ENCODE data around the gene HNRNPAB.
"Not testable (repeated sequence)": the region's sequence is repeated elsewhere in the genome, so short reads cannot be mapped to it uniquely, and the experiment has no call there.

HNRNPAB gene

DNA sequence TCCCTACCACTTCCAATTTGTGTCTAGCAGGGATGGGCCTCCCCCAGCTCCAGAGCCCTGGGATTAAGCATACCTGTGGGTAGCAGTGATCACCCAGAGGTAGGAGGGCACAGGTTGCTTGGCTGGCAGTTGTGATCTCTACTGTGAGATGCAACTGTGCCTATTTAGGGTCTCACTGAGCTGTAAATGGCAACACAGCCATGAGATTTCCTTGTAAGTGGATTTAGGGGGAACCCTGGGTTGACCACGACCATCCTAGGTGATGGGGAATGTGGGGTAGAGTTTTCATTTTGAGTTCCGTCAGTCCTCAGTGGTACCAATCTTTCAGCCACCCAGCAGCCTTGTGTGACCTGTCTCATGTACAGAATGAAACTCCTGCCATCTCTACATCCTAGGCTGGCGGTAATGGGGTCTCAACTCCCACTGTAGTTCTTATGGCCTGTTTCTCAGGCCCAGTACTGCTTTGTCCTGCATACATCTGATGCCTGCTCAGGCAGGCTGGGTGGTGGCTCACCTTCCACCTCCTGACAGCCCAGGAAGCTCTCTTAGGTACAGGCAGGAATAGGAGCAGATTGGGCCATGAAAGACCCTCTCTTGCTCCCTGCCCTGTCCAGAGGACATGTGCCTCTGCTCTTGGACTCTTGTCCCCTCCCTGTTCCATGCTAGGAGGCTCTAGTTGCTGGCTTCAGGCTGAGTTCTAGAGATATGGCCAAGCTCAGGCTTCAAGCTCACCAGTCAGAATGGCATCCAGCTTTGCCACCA lies 8.1 kb downstream of the HNRNPAB start:
- no peak for DNase-seq (ENCODE audit: low read depth in 2 of 2)

- no peak for DNase-seq (ENCODE audit: low read depth in 2 of 2)
Observed at GRCh38 chr5:178213003-178213461, 8.7 kb downstream of the HNRNPAB start.

GRCh38 chr5:178213748-178214151 lies 9.4 kb downstream of the HNRNPAB start:
- DNase-seq (ENCODE audit: low read depth in 2 of 2) = no peak

- no peak for DNase-seq (ENCODE audit: low read depth in 2 of 2)
Observed at GRCh38 chr5:178214160-178214803, 9.9 kb downstream of the HNRNPAB start.

GRCh38 chr5:178215280-178216002 lies 11.1 kb downstream of the HNRNPAB start:
- no peak for DNase-seq (ENCODE audit: low read depth in 2 of 2)

DNA sequence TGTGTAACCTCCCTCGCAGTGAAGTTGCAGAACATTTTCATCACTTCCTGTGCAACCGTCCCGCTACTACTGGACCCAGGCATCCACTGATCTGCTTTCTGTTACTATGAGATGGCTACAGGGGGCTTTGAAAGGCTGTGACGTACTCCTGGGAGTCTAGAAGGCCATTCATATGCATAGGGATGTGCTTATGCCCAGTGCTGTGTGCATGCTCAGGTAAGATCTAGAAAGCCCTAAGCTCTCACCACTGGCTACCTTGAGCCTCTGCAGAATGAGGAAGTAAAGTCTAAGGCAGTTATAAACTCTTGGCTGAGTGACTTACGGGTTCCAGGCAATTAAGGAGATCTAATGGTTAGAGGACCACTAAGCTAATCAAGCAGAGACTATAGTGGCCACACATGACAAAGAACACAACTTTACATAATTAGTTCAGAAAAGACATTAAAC lies 11.8 kb downstream of the HNRNPAB start:
- DNase-seq (ENCODE audit: low read depth in 2 of 2) = no peak

DNA sequence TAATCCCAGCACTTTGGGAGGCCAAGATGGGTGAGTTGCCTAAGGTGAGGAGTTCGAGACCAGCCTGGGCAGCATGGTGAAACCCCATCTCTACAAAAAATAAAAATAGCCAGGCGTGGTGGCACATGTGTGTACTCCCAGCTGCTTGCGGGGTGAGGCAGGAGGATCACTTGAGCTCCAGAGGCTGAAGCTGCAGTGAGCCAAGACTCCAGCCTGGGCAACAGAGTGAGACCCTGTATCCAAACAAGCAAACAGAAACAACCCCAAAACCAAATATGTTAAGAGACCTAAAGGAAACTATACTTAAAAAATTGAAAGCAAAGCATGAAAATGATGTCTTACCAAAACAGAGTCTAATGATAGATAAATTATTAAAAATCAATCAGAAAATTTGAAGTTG lies 12.4 kb downstream of the HNRNPAB start:
- no peak for DNase-seq (ENCODE audit: low read depth in 2 of 2)

GRCh38 chr5:178218237-178218776 lies 14.0 kb downstream of the HNRNPAB start:
- no peak for DNase-seq (ENCODE audit: low read depth in 2 of 2)

DNA sequence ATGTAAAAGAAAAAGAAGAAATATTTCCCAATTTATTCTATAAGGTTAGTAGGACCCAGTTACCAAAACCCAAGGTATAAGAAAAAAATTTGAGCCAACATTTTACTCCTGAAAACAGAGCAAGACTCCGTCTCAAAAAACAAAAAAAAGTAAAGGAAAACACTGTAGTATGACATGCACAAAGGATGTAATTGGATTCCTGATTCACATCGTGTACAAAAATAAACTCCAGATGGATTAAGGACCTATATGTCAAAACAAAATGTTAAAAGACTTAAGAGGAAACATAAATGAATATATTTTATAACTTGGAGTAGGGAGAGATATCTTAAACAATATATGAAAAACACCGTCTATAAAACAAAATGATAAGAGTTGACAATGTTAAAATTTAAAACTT lies 14.5 kb downstream of the HNRNPAB start:
- no peak for DNase-seq (ENCODE audit: low read depth in 2 of 2)

- no peak for DNase-seq (ENCODE audit: low read depth in 2 of 2)
Observed at GRCh38 chr5:178221282-178221681, 16.9 kb downstream of the HNRNPAB start.

DNA sequence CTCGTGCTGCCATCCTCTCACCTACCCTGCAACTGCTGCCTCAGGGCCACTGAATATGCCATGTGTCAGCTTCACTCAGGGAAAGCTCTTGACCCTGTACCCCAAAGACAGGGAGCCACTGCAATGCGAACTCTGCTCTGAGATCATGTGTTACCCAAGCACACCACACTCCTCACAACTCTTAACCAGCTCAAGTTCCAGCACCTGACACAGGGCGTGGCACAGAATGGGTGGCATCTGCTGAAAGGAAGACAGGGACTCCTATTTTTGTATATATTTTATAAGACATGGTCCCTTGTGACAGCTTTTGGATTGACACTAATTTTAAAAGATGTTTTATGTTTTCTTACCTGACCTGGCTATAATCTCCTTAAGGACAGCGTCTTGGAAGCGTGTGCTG lies 17.5 kb downstream of the HNRNPAB start:
- no peak for DNase-seq (ENCODE audit: low read depth in 2 of 2)

GRCh38 chr5:178222292-178222691 lies 18.0 kb downstream of the HNRNPAB start:
- DNase-seq (ENCODE audit: low read depth in 2 of 2) = no peak

DNA sequence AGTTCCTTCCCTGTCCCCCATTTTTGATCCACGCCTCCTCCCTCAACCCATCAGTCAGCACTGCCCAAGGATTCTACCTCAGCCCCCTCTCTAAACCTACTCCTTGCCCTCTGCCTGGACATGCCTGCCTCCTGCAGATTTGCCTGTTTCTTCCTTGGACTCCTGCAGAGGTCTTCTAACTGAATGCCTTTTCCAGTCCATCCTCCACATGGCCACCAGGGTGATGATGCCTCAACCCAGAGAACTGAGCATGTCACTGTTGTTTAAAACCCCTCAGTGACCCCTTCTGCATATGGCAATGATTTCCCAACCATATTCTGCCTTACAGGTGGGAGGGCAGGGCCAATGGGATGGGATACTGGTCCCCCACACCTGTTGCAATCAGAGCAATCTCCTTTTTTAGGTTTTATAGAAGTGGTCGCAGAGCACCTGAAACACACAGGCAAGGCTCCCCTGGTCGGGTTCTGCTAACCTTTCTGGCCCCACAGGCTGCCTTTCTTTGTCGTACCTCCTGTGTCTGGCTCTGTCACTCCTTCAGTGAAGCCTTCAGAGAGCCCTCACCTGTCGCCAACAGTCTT lies 19.0 kb downstream of the HNRNPAB start:
- DNase-seq (ENCODE audit: low read depth in 2 of 2) = no peak

DNA sequence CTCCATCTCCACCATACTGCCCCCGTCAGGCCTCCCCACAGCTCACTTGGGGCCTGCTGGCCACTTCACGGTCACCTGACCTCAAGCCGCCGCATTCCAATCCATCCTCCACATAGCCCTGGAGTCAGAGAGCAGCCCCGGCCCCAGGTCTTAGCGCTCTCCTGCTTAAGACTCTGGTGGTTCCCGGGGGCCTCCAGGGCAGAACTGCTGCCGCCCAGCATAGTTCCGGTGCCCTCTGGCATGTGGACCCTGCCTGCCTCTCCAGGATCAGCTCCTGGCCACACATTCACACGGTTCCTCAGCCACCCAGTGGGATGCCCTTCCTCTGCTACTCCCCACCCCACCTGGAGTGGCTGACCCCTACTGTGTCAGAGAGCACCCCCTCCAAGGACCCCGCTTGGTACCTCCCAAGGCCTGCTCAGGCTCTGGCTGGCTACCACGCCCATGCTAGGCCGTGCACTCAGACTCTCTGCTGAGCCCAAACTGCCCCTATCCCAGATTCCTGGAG lies 19.5 kb downstream of the HNRNPAB start:
- no peak for DNase-seq (ENCODE audit: low read depth in 2 of 2)

DNA sequence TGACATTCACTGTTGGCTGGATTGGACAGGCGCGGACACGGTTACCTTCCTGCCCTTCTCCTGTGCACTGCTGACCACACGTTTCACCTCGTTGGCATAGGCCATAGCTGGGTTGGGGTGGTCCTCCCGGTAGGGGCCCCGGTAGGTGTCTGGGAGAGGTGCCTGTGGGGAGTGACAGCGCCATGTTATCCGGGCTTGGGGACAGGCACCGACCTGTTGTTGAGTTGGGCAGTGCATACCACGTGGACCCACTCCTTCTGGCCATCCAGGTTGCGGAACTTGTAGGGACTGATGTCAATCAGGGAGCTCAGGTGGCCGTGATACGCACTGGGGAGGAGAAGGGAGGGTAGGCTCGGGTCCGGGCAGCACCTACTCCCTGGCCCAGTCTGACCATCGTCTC lies 20.1 kb downstream of the HNRNPAB start:
- DNase-seq (ENCODE audit: low read depth in 2 of 2) = no peak

DNA sequence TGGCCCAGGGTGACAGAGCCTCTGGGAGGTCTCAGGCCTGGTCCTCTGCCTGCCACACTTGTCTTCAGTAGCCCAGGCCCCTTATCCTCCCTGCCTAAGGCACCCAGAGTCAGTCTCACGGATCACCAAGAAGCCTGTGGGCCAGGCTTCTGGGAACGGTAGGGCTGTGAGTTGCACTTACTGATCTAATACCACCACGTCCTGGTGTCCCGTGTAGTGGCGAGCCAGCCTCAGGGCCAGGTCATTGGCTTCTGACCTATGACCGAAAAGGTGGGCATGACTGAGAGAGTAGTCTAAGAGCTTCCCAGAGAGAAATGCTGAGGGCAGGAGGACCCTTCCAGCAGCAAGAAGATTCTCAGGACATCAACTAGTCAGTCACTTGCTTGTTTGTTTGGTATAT lies 20.8 kb downstream of the HNRNPAB start:
- no peak for DNase-seq (ENCODE audit: low read depth in 2 of 2)

GRCh38 chr5:178227138-178227659 lies 22.9 kb downstream of the HNRNPAB start:
- DNase-seq (ENCODE audit: low read depth in 2 of 2) = no peak

DNA sequence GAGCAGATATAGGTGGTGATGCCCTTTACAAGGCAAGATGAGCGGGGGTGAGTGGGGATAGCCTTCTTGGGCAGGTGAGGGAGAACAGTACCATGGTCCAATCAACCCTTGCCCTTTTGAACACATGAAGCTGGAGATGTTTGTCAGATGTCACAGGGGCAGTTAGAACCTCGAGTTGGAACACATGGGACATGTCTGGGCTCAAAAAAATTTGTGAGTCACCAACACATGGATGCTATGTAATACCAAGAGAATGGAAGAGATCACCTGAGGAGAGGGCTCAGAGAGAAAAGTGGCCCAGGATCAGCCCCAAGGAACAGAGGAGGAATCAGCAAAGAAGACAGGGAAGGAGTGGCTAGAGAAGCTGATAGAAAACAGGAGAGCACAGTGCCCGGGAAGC lies 23.6 kb downstream of the HNRNPAB start:
- DNase-seq (ENCODE audit: low read depth in 2 of 2) = no peak

DNA sequence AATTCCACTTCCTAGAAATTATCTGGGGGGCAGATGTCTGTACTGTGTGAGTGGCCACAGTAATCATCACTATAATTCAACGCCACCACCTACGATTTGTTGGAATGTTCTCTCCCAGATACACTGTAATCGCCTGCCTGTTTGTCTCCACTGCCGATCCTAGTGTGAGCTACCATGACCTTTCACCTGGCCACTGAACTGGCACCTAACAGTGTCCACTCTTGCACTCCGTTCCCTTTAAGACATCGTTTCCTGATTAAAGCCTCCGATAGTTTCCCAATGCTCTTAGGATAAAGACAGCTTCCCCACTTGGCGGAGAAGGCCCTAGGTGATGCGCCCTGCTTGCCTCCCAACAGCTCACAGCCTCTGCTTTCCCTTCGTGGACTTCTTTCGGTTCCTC lies 24.3 kb downstream of the HNRNPAB start:
- DNase-seq (ENCODE audit: low read depth in 2 of 2) = no peak

DNA sequence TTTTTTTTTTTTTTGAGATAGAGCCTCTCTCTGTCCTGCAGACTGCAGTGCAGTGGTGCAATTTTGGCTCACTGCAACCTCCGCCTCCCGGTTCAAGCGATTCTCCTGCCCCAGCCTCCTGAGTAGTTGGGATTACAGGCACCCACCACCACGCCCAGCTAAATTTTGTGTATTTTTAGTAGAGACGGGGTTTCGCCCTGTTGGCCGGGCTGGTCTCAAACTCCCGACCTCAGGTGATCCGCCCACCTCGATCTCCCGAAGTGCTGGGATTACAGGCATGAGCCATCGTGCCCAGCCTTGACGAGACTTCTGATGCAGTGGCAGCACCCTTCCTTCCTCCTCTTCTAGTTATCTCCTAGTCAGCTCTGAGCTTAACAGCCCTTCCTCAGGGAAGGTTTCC lies 24.8 kb downstream of the HNRNPAB start:
- DNase-seq (ENCODE audit: low read depth in 2 of 2) = not testable (repeated sequence)

- no peak for DNase-seq (ENCODE audit: low read depth in 2 of 2)
Observed at GRCh38 chr5:178229861-178230260, 25.5 kb downstream of the HNRNPAB start.

Data from fibroblast of skin of left biceps (primary cell).